K562 (cell line): ENCODE results near the gene ZDHHC11B. TPM values are rescaled to one million over a fixed set of nuclear protein-coding genes. Genes with fewer than 3 reads are reported as not detected.

Experiments used
- ATAC-seq: fragments of 200-7000 bp; cut with Tn5 transposase; 3 replicates; pipeline ENCODE4 v1.9.1; 2020; ENCODE audit warnings: moderate library complexity
- BruUV-seq: library from RNA; stranded (reverse); fragments of 400-500 nt; replicated peaks from 2 replicates; lab custom pipeline; 2021; lab: Mats Ljungman, UMichigan
- CTCF ChIA-PET: fragments of 300-600 bp; formaldehyde crosslinking; extraction: SDS; loops from one replicate; lab custom pipeline; 2021; ENCODE audit warnings: low intra/inter-chr PET ratio; lab: Yijun Ruan, JAX
- POLR2A ChIA-PET: fragments of 300-600, 350-650 bp; sonication (Branson Sonifier 250); formaldehyde crosslinking; extraction: SDS; loops from one replicate; lab custom pipeline; 2021; ENCODE audit warnings: antibody characterized with exemption, inconsistent platforms; lab: Yijun Ruan, JAX
- DNase-seq, 4 experiments: peaks; one replicate each; pipeline versions ENCODE4 v3.0.0 to v3.0.0-alpha.2; 2011 to 2018; ENCODE audit warnings: low spot score in 3 of 4, mixed read lengths in 3 of 4; ENCODE audit errors: extremely low read depth in 1 of 4
- FAIRE-seq: peaks from 2 replicates; lab custom pipeline; 2011; peaks lifted over from hg19 to GRCh38; lab: Jason Lieb, UNC
- H2AFZ ChIP-seq: 2 replicates; pipeline ENCODE4 v1.6.0; 2011; ENCODE audit warnings: low read depth, low read length, control low read depth, inconsistent platforms
- H3K27ac ChIP-seq: fragments of 200-600 bp; 3 replicates; pipeline ENCODE4 v1.8.0; 2011; ENCODE audit warnings: low read depth, mild to moderate bottlenecking, control low read depth, inconsistent platforms, low read length, moderate library complexity, mixed read lengths; ENCODE audit errors: extremely low read depth
- H3K27me3 ChIP-seq, 2 experiments: fragments of 300-600 bp in 1 of 2; 2 replicates in 1 of 2; 3 replicates in 1 of 2; pipeline versions ENCODE4 v1.6.0 to v1.8.0; 2011; ENCODE audit warnings: inconsistent platforms in 2 of 2, low read length in 2 of 2, mild to moderate bottlenecking in 1 of 2, mixed read lengths in 1 of 2, moderate library complexity in 1 of 2; ENCODE audit not compliant: control insufficient read depth in 2 of 2, insufficient read depth in 2 of 2
- H3K36me3 ChIP-seq: fragments of 300-600 bp; 3 replicates; pipeline ENCODE4 v1.8.0; 2011; ENCODE audit warnings: mild to moderate bottlenecking, low read length, inconsistent platforms; ENCODE audit not compliant: control insufficient read depth, insufficient read depth
- H3K4me1 ChIP-seq, 2 experiments: fragments of 200-600 bp in 1 of 2; replicated peaks in 1 of 2; 2 replicates in 1 of 2; 3 replicates in 1 of 2; pipeline versions ENCODE4 v1.5.1 to v1.8.0; 2011; ENCODE audit warnings: inconsistent platforms in 2 of 2, low read length in 2 of 2, mild to moderate bottlenecking in 1 of 2, mixed read lengths in 1 of 2, moderate library complexity in 1 of 2; ENCODE audit not compliant: control insufficient read depth in 2 of 2, insufficient read depth in 2 of 2
- H3K4me2 ChIP-seq: 2 replicates; pipeline ENCODE4 v1.6.1; 2011; ENCODE audit warnings: low read length, control low read depth, inconsistent platforms, mixed read lengths; ENCODE audit not compliant: insufficient read depth
- H3K4me3 ChIP-seq: fragments of 200-600 bp; sonication (generic), shearing (Covaris generic); 2 replicates; pipeline ENCODE4 v1.5.1; 2016; ENCODE audit warnings: control low read depth, inconsistent platforms
- H3K79me2 ChIP-seq: fragments of 200-600 bp; 3 replicates; pipeline ENCODE4 v1.8.0; 2011; ENCODE audit warnings: low read length, inconsistent platforms; ENCODE audit not compliant: control insufficient read depth, insufficient read depth
- H3K9ac ChIP-seq, 2 experiments: 2 replicates each; pipeline versions ENCODE4 v1.6.0 to v1.6.1; 2011; ENCODE audit warnings: low read depth in 2 of 2, low read length in 2 of 2, control low read depth in 1 of 2, inconsistent platforms in 1 of 2, mild to moderate bottlenecking in 1 of 2, mixed read lengths in 1 of 2; ENCODE audit not compliant: insufficient read depth in 1 of 2
- H3K9me1 ChIP-seq: one replicate; pipeline ENCODE4 v1.6.0; 2011; ENCODE audit warnings: inconsistent platforms, mild to moderate bottlenecking, low read length, moderate library complexity; ENCODE audit not compliant: control insufficient read depth, insufficient read depth
- H3K9me3 ChIP-seq: replicated peaks from 2 replicates; pipeline ENCODE4 v1.5.1; 2011; ENCODE audit warnings: low read depth, low read length, inconsistent platforms; ENCODE audit not compliant: control insufficient read depth, insufficient read depth
- H4K20me1 ChIP-seq: replicated peaks from 2 replicates; pipeline ENCODE4 v1.6.1; 2011; ENCODE audit warnings: low read length, inconsistent platforms, mixed read lengths; ENCODE audit not compliant: control insufficient read depth, insufficient read depth
- DACH1 ChIP-seq: fragments of 450-650 bp; IDR thresholded peaks from 2 replicates; pipeline ENCODE4 v1.6.1; 2018; ENCODE audit not compliant: partially characterized antibody
- EHMT2 ChIP-seq: fragments of 450-650 bp; IDR thresholded peaks from 2 replicates; pipeline ENCODE4 v1.6.1; 2018; ENCODE audit warnings: antibody characterized with exemption
- ELF4 ChIP-seq: fragments of 450-650 bp; formaldehyde crosslinking; IDR thresholded peaks from 2 replicates; pipeline ENCODE4 v1.4.0; 2022; ENCODE audit warnings: missing genetic modification characterization
- FOXM1 ChIP-seq, 2 experiments: fragments of 450-650 bp in 1 of 2; sonication (generic) in 1 of 2; formaldehyde crosslinking in 1 of 2; IDR thresholded peaks; 2 replicates each; pipeline versions ENCODE4 v1.6.1 to v1.9.0; 2017 to 2022; ENCODE audit warnings: low read depth in 2 of 2, mild to moderate bottlenecking in 2 of 2, missing genetic modification reagents in 1 of 2, moderate library complexity in 1 of 2
- HCFC1 ChIP-seq: IDR thresholded peaks from 2 replicates; pipeline ENCODE4 v1.6.1; 2012; ENCODE audit warnings: low read depth, low read length, improper control_type of control experiment
- MGA ChIP-seq: fragments of 450-650 bp; IDR thresholded peaks from 2 replicates; pipeline ENCODE4 v1.6.1; 2016; ENCODE audit warnings: mild to moderate bottlenecking, moderate library complexity
- WGBS: fragments of 100-300 bp; shearing (Covaris generic); methylation state at CpG from one replicate; pipeline ENCODE4 v1.1.6; 2016; ENCODE audit warnings: low coverage, mixed read lengths; ENCODE audit not compliant: insufficient coverage; ENCODE audit errors: missing lambda C conversion rate; 5-methylcytosine and 5-hydroxymethylcytosine counted together
- in situ Hi-C: fragments of 300-500 bp; cut with MboI; formaldehyde crosslinking; loops from 4 replicates; pipeline ENCODE4 v1.15.0; 2018; ENCODE audit warnings: inconsistent platforms, mixed read lengths
- intact Hi-C: fragments of 100-400 bp; cut with micrococcal nuclease; formaldehyde crosslinking; loops from 2 replicates; pipeline ENCODE4 v1.14.2; 2022
- polyA plus RNA-seq, 8 experiments: library from polyadenylated mRNA; depleted of rRNA in 4 of 8; stranded (reverse) in 5 of 8; unstranded in 3 of 8; fragments of >200 nt; fragmentation: Nextera tagmentation in 2 of 8; fragmentation: Illumina TruSeq in 1 of 8; extraction: Ambion mirVana in 2 of 8; extraction: Trizol in 1 of 8; gene quantifications; 2 replicates each; pipeline versions ENCODE4 v1.2.1 to v1.2.3, GENCODE V29; 2011 to 2014; ENCODE audit warnings: inconsistent platforms in 1 of 8, missing spikeins in 1 of 8
- total RNA-seq, 7 experiments: library from RNA; depleted of rRNA in 6 of 7; stranded (reverse); fragments of >200 nt in 6 of 7; fragmentation: Illumina TruSeq in 2 of 7; extraction: Trizol in 2 of 7; gene quantifications; 2 replicates each; pipeline versions ENCODE4 v1.2.1 to v1.2.3, GENCODE V29; 2011 to 2021; ENCODE audit warnings: low replicate concordance in 1 of 7
- TF ChIP-seq, protein P1 (sequence below): fragments of 450-650 bp; IDR thresholded peaks from 2 replicates; pipeline ENCODE4 v1.6.1; 2017; ENCODE audit warnings: mild to moderate bottlenecking, moderate library complexity

ZDHHC11B gene
- total and polyA plus RNA-seq, 9 of the 15 experiments (the other 6 are each of a cell fraction or from before 2014, with no cell fraction given): 0.03 to 0.23 (median 0.15) TPM; not detected in 3

GRCh38 chr5:673831-674629 is 110.5 kb downstream of the ZDHHC11B start:
- intact Hi-C loops: loop anchor here (10.0 kb wide), 1 partner anchor 181 kb away; the partner anchor contains the start of gene ZDHHC11
- TF ChIP-seq ELF4 (CRISPR knock-in tag): no peak
- no peak for TF ChIP-seq DACH1
- no peak for TF ChIP-seq MGA
- no peak for TF ChIP-seq EHMT2
- no peak for TF ChIP-seq FOXM1 (IDR thresholded peaks at IDR 0.05; ENCODE audit: low read depth)
- no peak for TF ChIP-seq FOXM1 (CRISPR knock-in tag; IDR thresholded peaks at IDR 0.05; ENCODE audit: low read depth)
- no peak for TF ChIP-seq HCFC1
- TF ChIP-seq, protein P1, sequence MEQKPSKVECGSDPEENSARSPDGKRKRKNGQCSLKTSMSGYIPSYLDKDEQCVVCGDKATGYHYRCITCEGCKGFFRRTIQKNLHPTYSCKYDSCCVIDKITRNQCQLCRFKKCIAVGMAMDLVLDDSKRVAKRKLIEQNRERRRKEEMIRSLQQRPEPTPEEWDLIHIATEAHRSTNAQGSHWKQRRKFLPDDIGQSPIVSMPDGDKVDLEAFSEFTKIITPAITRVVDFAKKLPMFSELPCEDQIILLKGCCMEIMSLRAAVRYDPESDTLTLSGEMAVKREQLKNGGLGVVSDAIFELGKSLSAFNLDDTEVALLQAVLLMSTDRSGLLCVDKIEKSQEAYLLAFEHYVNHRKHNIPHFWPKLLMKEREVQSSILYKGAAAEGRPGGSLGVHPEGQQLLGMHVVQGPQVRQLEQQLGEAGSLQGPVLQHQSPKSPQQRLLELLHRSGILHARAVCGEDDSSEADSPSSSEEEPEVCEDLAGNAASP: no peak

More at GRCh38 chr5:673831-674629, 110.5 kb downstream of the ZDHHC11B start:
- H3K79me2 ChIP-seq: no peaks in the 10 kb centered on the region
- H3K9me1 ChIP-seq: no peaks in the 10 kb centered on the region
- no peak overlapping the region for H3K27ac ChIP-seq
- H3K9ac ChIP-seq: peak overlapping the region in 1 of 2 experiments; percentile 9; a peak in 1 of 4 replicates
- no peak for FAIRE-seq
- peaks cover 4 to 73% of the 10 kb centered on the region in 2 experiments; a peak in 4 of 5 replicates for H3K4me1 ChIP-seq
- H2AFZ ChIP-seq: no peak overlapping the region
- H3K4me2 ChIP-seq: no peak overlapping the region
- H3K27me3 ChIP-seq: no peaks in the 10 kb centered on the region
- H3K36me3 ChIP-seq: no peaks in the 10 kb centered on the region
- 39% methylated on average over 26 of the region's 27 CpGs for WGBS
- ATAC-seq: no peak
- H4K20me1 ChIP-seq: peaks cover 41% of the 10 kb centered on the region
- H3K4me3 ChIP-seq: no peak overlapping the region
- in situ Hi-C loops: no loop called here
- no peak for DNase-seq
- H3K9me3 ChIP-seq: no peaks in the 10 kb centered on the region
- POLR2A ChIA-PET: no interaction called here
- BruUV-seq: no TSS peak
- CTCF ChIA-PET: no interaction called here
